GM19238 (cell line): ENCODE data around the gene TXNRD1.
A peak's percentile ranks its signal among the peaks of the same experiment; 100 is the strongest.
"Not testable (repeated sequence)": the region's sequence is repeated elsewhere in the genome, so short reads cannot be mapped to it uniquely, and the experiment has no call there.

ENCODE experiments used
- DNase-seq: peaks from one replicate; pipeline ENCODE4 v3.0.0; 2011; ENCODE audit warnings: low spot score; ENCODE audit not compliant: insufficient read length

TXNRD1 gene

DNA sequence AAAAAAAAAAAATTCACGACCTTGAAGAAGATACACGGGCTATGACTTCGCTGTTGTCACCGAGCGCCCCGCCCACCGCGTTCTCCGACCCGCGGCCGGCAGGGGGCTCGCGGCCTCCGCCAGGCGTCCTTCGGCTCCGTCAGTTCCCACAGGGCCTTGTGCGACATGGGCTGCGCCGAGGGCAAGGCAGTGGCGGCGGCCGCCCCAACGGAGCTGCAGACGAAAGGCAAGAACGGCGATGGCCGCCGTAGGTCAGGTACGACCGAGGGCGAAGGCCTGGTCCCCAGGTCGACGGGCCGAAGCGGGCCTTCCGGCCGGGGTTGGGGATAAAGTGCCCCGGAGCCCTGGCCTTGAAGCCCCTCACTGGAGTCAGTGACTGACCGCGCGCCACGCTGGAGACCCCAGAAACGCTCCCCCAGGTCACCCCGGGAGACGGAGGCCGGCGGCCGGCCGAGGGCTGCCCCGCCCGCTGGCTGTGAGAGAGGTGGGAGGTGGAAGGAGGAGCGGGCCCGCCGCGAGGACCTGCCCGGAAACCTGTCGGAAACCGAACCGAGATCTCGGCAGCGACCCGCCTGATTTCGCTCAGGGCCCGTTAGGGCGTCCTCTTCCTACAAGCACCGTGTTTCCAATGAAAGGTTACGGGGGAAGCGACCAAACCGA, at the start of gene TXNRD1:
TXNRD1 (plus strand) TSS at position 142 of the 660 bp plus-strand sequence; CDS start at position 166, 24 bp downstream.
- peak; percentile 80 for DNase-seq

DNA sequence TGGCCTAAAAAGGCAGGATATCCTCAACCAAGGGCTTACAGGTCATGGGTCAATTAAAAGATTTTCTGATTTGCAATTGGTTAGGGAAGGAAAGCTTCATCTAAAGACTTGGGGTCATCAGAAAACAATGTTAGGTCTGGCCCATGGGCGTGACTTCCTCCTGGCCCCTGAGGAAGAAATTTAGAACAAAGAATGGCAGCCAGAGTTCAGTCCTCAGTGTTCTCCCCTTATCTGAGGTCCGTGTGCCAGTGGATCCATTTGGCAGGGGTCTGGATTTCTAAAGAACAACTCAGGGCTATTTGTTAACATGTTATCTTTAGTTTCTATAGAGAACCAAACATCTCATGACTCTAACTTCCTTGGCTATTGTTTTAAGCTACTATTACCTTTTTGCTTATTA, 49.8 kb upstream of the TXNRD1 start:
- DNase-seq = no peak

DNA sequence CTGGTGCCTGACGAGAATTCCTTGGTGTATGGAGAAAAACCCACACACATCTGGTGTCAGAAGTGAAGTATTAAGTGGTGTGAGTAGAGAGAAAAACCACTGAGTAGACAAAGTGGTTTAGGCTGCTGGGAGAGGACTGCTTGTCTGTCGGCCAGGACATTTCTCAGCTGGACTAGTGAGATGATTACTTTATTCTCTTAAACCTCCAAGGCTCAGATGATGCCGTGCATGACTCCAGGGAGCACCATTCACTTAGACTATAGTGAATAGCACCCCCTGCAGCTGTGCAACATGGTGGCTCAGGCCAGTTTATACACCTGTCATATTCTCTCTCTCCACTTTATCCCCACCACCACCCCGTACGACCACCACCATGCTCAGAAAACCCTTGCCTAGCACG, 49.1 kb upstream of the TXNRD1 start:
- no peak for DNase-seq

DNA sequence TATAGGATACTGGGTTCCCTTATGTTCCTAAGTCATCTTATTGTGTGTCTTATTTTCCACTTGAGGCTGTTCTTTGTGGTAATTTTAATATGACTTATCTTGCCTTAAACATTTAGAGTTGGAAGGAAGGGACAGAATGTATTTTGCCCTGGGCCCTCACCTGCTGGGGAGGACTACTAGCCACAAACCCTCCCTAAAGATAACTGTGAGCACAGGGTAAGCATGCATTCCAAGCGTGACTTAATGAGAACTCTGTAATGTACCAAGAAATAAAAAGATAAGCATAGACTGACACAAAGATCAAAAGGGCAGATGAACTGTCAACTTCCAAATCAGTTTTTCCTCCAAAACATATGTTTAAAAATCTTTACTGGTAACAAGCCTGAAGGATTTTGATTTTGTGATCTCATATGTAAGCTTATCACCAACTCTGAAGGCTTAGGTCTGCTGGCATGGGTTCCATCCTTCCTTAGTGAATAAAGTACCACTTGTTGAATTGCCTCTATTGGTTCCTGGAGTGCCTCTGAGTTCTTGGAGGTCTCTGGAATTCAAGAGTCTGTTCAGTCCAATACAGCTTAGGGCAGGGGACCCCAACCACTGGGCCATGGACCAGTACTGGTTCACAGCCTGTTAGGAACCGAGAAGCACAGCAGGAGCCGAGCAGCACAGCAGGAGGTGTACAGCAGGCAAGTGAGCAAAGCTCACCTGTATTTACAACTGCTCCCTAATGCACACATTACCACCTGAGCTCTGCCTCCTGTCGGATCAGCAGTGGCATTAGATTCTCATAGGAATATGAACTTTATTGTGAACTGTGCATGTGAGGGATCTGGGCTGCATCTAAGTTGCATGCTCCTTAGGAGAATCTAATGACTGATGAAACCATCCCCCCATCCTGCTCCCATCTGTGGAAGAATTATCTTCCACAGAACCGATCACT, 47.8 kb upstream of the TXNRD1 start:
- no peak for DNase-seq

DNA sequence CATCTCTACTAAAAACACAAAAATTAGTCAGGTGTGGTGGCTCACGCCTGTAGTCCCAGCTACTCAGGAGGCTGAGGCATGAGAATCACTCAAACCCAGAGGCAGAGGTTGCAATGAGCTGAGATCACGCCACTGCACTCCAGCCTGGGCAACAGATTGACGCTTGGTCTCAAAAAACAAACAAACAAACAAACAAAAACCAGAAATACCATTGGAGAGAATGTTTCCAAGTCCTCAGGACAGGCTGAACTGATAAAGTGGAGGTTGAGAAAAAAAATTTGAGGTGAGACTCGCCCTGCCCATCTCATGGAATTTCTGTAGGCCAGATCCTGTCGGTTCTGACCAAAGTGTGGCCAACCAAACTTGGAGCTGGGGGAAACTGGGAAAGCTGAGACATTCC, 47.0 kb upstream of the TXNRD1 start:
- DNase-seq = no peak

DNA sequence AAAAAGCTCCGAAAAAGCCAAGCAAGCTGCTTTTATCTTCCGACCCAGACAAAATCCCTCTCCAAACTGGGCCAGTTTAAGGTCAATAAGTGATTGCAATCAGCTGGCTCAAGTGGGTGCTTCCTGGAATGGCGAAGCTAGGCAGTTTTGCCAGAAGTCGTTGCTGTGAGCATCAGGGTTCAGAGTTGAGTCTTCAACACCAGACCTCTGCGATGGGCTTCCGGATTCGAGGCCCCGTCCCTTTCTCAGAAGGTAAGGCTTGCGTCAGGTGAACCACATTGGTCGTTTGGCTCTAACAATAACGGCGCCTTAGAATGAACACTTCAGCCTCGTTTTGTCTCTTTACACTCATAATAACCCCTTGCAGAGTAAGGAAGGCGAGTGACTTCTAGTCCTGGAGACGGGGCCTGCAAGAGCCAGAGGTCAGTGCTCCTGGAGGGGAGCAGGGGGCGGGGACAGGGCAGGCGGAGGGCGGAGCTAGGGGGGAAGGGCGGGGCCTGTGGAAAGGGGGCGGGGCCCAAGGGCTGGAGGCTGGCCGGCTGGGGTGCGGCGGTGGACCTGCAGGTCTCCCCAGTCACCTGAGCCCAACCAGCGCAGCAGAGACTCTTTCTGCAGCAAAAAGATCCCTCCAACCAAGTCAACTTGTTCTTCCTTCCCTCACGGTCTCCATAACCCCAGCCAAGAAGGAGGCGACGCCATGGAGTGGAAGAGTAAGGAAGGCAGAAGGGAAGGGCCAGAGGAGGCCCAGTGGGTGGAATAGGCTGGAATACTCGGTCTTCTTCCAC, 43.6 kb upstream of the TXNRD1 start:
- DNase-seq = no peak

DNA sequence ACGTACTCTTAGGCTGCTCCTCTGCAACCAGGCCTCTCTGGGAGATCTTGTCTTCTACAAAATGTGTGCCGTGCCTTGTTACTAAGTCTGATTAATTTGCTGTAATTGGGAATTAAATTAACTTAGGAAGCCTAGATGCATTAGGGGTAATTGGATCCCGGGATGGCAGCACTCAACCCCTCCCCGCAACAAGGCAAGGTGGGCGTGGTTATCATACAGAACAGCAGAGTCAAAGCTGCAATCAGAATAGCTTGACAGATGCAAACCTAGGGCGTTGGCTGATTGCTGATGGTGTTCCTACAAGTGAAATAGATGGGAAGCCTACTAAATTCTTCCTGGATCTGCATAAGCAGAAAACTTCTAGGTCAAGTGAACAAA, 43.0 kb upstream of the TXNRD1 start:
- no peak for DNase-seq

DNA sequence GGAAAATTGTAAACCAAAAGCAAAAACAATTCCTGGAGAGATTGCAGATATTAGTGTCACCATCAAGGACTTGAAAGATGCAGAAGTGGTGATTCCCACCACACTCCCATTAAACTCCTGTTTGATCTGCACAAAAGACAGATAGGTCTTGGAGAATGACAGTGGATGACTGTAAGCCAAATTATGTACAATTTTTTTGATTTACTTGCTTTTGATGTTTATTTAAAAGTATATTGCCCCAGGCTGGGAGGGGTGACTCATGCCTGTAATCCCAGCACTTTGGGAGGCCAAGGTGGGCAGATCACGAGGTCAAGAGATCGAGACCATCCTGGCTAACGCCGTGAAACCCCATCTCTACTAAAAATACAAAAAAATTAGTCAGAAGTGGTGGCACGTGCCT, 41.8 kb upstream of the TXNRD1 start:
- DNase-seq = not testable (repeated sequence)

DNA sequence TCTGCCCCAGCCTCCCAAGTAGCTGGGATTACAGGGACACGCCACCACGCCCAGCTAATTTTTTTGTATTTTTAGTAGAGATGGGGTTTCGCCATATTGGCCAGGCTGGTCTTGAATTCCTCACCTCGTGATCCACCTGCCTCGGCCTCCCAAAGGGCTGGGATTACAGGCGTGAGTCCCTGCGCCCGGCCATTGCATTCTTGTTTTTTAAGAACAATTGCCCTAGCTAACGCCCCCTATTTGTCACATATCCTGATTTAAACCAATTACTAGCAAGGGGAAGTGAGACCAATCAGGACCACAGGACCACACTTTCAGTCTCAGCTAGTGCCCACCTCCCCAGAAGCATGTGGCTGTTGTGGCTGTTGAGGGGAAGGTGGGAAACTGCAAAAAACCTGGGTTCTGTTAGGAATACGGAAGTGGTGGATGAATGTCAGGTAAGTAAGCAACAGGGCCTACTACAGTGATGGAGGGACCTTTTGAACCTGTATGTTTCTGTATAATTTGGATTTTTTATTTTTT, 39.8 kb upstream of the TXNRD1 start:
- DNase-seq = no peak

DNA sequence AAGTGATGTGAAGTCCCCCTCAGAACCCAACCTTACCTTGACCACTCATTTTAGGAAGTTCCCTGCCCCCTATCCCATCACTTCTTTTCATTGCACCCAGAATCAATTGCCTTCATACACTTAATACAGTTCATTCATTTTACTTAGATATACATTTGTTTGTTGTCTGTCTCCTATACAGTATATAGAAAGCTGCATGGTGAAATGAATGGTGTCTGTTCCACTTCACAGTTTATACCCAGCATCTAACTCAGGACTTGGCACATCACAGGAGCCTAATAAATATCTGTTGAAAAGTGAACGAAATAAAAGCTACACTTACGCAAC, 38.3 kb upstream of the TXNRD1 start:
- no peak for DNase-seq

DNA sequence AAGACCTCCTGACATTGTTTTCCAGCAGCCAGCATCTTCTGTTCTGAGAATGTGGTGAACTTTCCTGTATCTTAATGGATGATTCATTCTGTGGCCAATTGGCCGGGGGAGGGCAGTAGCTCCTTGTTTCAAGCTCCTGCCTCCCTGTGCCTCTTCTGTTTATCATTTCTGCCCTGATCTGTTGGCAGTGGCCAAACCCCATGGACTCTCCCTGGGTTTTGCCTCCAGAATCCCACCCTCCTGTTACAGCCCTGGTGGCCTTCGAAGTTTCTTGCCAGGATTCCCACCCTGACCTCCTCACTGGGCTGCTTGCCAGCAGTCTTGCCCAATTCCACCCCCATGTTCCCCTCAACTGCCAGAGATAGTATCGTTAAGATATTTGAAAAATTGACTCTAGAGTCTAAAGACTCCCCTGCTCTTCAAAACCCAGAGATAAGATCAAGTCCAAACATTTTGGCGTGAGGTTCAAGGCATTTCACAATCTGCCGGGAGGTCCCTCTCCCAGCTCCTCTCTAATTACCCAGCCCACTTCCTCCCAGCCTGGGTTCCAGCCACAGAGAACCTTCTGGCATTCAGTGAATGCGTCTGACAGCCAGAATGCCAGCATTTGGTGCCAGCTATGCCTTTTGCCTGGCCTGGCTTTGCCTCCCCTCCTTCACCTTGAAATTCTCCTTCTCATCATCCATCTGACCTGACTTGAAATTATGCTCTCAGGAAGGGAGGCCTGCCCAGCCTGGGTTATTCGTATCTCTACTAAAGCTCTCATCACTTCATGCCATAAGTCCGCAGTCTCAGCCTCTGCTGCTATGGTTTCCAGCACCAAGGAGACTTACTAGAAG, 37.7 kb upstream of the TXNRD1 start:
- DNase-seq = no peak

DNA sequence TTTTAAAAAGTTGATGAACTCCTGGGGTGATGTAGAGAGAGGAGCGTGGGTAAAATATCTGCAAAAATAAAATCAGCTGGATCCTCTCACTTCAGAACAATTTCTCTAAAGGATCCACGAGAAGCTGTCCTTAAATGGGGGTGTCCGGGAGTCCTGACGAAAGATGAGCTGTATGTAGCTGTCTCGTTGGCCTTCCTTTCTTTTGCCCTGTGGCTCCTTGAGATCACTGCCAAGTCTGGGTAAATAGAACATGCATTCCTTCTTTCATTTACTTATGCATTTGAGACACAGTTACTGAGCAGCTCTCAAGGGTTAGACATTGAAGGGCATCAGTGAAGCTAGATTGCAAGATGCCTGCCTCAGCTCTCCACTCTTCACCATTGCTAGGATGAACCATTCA, 35.2 kb upstream of the TXNRD1 start:
- no peak for DNase-seq

DNA sequence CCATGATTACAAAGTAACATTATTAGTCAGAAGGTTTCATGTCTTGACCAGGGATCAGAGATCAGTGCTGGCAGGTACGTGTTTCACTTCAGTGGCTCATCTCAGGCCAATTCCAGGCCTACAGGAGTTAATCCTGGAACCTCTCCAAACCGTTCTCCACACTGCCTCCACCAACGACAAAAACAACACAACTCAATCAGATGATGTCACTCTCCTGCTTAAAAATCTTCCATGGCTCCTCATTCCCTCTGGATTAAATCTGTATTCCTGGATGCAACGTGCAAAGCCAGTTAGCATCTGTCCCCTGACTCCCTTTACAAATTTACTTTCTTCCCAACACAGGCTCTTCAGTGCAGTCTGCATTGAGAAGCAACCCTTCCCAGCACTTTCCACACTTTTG, 34.3 kb upstream of the TXNRD1 start:
- DNase-seq = no peak

DNA sequence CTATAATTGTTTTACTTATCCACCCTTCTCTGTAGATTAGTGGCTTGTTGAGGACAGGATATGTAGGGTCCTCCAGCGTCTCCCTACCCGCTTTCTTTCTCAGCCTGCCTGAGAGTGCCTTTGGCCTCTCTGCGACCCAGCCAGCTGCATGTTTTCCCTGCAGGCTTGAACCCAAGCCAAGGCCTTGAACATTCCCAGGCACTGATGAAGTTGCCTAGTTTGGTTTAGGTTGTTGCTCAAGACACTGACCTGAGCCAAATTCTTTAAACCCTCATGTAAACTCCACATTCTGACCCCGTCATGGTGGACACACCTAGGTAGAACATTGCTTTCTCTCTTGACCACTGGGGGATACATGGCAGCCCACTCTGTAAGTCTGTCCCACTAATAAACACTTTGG, 33.4 kb upstream of the TXNRD1 start:
- no peak for DNase-seq

DNA sequence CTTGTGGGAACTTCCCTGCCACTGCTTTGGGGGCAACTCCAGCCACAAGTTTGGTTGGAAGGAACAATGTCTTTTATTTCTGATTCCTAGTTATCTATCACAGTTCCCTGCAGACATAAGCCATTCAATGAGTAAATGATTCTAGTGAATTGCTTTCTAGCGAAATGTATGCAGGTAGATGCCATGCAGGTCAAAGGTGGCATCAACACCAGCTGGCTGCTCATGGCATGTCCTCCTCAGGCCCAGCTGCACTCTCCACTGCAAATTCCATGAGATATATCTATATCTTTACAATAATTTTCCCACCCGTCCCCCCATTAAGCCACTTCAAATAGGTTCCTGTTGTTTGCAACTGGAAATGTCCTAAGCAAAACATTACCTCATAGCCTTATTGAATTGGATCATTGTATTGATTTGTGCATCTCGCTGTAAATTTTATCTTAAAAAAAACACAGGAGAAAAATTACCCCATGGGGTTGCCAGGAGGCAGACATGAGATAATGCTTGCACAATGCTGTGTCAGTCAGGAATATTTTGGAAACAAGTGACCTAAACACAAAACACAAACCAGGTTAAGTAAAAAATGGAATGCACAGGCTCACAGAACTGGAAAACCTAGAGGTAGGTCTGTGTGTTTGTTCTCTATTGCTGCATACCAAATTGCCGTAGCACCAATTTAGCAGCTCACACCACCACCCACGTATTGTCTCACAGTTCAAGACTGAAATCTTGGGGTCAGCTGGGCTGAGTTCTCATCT, 32.8 kb upstream of the TXNRD1 start:
- DNase-seq = no peak

DNA sequence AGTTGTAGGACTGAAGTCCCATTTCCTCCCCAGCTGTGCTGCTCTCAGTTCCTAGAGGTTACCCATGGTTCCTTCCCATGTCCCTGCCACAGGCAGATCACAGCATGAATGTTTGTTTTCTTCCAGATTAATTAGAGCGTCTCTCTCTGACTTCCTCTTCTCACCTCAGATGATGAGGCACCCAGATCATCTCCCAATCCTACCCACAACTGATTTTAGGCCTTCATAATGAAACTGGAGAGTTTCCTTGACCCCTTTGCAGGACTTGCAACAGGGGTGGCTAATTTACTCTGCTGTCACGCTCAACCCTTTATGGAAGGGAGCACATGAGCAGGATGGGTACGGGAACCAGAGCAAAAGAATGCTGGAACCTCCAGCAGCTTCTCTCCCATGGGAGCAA, 32.1 kb upstream of the TXNRD1 start:
- no peak for DNase-seq

DNA sequence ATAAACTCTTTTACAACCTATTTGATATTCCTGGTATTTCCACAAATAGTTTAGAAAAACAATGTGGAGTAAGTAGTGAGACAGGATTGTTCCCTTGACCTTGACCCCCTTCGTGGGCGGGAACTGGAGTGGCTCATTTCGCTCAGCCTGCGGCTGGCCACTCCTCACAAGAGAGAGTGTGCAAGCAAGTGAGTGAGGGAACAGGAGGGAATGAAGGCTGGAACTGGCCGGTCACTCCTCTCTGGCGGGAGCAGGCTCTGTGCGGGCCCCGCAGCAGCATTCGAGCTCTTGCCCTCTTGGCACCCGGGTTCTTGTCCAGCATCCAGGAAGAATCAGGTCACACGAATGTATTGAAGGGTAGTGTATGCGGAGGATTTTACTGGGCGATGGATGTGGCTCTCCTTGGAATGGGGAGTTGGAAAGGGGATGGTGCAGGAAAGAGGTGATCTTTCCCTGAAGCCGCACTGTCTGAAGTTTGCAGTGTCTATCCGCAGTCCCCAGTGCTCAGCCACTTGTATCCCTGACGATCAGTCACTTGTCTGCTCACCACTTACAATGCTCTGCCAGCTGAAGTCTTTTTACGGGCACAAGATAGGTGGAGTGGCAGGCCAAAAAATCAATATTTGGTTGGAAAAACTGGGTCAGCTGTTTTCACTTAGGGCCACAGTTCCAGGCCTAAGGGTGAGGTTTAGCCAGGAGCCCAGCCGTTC, 28.0 kb upstream of the TXNRD1 start:
- DNase-seq = no peak

DNA sequence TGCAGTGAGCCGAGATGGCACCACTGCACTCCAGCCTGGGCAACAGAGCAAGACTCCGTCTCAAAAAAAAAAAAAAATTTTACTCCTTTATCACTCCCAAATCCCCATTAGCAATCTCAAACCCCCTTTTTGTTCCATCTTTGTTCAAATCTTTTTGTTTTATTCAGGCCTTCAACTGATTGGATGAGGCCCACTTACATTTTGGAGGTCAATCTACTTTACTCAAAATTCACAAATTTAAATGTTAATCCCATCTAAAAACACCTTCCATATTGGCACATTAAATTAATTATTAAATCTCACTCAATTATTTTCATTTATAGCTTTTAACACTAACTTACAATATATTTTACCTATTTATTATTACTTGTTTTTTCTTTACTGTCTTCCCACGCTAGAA, 27.0 kb upstream of the TXNRD1 start:
- no peak for DNase-seq

DNA sequence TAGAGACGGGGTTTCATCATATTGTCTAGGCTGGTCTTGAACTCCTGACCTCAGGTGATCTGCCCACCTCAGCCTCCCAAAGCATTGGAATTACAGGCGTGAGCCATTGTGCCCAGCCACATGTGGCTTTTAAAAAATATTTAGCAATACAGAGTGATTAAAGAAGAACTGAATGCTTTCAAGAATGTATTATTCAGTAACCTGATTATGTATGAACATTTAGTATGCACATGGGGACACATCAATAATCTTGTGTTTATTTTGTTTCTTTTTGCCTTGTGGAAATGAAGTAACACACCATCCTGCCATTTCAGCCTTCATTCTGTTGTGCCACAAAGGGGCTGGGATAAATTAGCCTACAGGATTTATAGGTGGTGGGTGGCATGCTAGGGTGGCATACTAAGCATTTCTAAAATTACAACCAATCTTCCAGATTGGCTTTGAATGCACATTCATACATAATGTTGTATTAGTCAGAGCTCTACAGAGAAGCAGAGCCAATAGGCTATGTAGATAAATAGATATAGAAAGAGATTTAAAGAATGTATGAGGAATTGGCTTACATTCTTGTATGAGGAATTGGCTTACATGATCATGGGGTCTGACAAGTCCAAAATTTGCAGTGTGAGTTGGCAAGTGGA, 25.5 kb upstream of the TXNRD1 start:
- DNase-seq = no peak
